ENCODE measurements around the gene NEURL1.
A peak's percentile ranks its signal among the peaks of the same experiment; 100 is the strongest.

NEURL1 gene

DNA sequence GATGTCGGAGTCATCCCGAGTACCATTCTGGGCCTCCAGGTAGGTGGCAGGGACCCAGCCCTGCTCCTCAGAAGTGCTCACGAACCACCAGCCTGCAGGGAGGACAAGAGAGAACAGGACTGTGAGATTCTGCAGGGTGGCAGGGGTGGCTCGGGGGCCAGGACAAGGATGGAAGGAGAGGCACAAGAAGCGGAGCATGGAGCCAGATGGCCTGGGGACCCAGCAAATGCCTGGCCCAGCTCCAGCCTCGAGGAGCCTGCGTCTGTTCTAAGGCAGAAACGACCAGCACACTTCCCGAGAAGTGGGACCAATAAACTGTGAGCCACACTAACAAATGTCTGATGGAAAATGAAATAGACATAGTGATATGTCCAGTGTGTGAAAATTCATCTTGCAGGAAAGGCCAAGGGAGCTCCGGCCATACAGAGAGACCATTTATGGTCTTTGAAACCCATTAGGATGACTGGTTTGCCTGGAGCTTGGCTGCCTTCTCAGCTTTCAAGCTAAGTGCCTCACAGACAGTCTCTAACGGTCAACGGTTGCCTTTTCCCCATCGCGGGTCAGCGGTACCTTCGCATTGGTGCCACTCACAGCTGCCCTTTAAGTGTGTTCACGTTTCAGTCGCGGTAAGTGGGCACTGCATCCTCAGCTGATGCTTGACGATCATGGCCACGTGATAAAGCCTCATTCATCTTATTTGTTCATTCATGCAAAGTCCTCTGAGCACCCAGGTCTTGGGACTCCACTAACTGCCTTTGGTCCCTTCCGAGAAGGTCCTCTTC lies 133.8 kb downstream of the NEURL1 start:
- no CpG with 5 or more reads among the region's 22 CpGs for WGBS (ENCODE audit: extremely low coverage, insufficient coverage, insufficient read length)
- no peak overlapping the region for H3K4ac ChIP-seq (ENCODE audit: low read depth, low read length)
- H2BK12ac ChIP-seq (ENCODE audit: low read length), result no peak overlapping the region
- H3K4me2 ChIP-seq (ENCODE audit: low read length), result no peak overlapping the region
- H3K14ac ChIP-seq (ENCODE audit: low read length), result no peak overlapping the region
- DNase-seq, result no peak
- no peak overlapping the region for H3K23ac ChIP-seq (ENCODE audit: low read length)
- H3K4me1 ChIP-seq (ENCODE audit: control insufficient read depth in 1 of 2, insufficient read depth in 2 of 2, low read length in 2 of 2), result no peaks in the 10 kb centered on the region
- H3K4me3 ChIP-seq (ENCODE audit: low read depth, low read length), result no peak overlapping the region
- H3K79me1 ChIP-seq (ENCODE audit: low read length), result no peaks in the 10 kb centered on the region
- H3K36me3 ChIP-seq (ENCODE audit: control insufficient read depth in 1 of 2, insufficient read depth in 2 of 2, low read length in 2 of 2), result peaks cover 19 to 20% of the 10 kb centered on the region in 2 experiments
- no peak overlapping the region for H3K27ac ChIP-seq (ENCODE audit: low read depth, low read length)
- H2AFZ ChIP-seq (ENCODE audit: insufficient read depth, low read length, poor library complexity), result no peak overlapping the region
- H3K9ac ChIP-seq (ENCODE audit: low read length), result no peak overlapping the region
- no peaks in the 10 kb centered on the region for H3K79me2 ChIP-seq (ENCODE audit: control insufficient read depth, insufficient read depth, low read length, poor library complexity)
- H3K18ac ChIP-seq (ENCODE audit: low read length), result no peak overlapping the region
- no peak overlapping the region for H2BK5ac ChIP-seq (ENCODE audit: low read depth, low read length, poor library complexity)
- no peak overlapping the region for H4K12ac ChIP-seq (ENCODE audit: low read depth, low read length)
- H3K9me3 ChIP-seq (ENCODE audit: insufficient read depth, low read depth, low read length), result no peaks in the 10 kb centered on the region
- no peak overlapping the region for H4K8ac ChIP-seq (ENCODE audit: low read depth, low read length)
- no peak overlapping the region for H4K91ac ChIP-seq (ENCODE audit: low read depth, low read length)
- H3K27me3 ChIP-seq (ENCODE audit: insufficient read depth, low read length), result no peaks in the 10 kb centered on the region
- H2AK5ac ChIP-seq (ENCODE audit: low read length), result no peak overlapping the region
- no peak overlapping the region for H2BK120ac ChIP-seq (ENCODE audit: insufficient read depth, low read length, poor library complexity)

DNA sequence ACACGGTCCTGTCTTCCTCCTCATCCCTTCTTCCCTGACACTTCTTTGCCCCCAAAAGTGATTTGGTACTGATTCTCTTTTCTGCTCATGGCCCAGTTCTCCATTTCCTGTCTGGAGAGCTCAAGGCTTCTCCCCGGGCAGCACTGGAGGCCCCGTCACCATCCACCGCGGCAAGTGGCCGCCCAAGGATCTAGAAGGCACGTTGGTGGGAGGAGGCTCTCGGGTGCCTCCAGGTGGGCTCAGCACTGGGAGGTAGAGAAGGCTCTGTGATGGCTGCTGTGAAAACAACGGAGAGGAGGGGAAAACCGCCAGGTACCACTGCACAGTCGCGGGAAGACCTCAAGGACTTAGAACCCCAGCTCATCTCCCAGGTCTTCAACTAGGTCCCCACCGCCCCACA lies 134.4 kb downstream of the NEURL1 start:
- no peak overlapping the region for H2BK12ac ChIP-seq (ENCODE audit: low read length)
- no peak overlapping the region for H3K18ac ChIP-seq (ENCODE audit: low read length)
- no peak overlapping the region for H3K14ac ChIP-seq (ENCODE audit: low read length)
- no peaks in the 10 kb centered on the region for H3K79me2 ChIP-seq (ENCODE audit: control insufficient read depth, insufficient read depth, low read length, poor library complexity)
- no peaks in the 10 kb centered on the region for H3K27me3 ChIP-seq (ENCODE audit: insufficient read depth, low read length)
- no peak overlapping the region for H3K9ac ChIP-seq (ENCODE audit: low read length)
- H3K4ac ChIP-seq (ENCODE audit: low read depth, low read length), result no peak overlapping the region
- no peak overlapping the region for H2AFZ ChIP-seq (ENCODE audit: insufficient read depth, low read length, poor library complexity)
- H3K79me1 ChIP-seq (ENCODE audit: low read length), result no peaks in the 10 kb centered on the region
- H4K12ac ChIP-seq (ENCODE audit: low read depth, low read length), result no peak overlapping the region
- no peaks in the 10 kb centered on the region for H3K4me1 ChIP-seq (ENCODE audit: control insufficient read depth in 1 of 2, insufficient read depth in 2 of 2, low read length in 2 of 2)
- H3K23ac ChIP-seq (ENCODE audit: low read length), result no peak overlapping the region
- H3K9me3 ChIP-seq (ENCODE audit: insufficient read depth, low read depth, low read length), result no peaks in the 10 kb centered on the region
- H3K27ac ChIP-seq (ENCODE audit: low read depth, low read length), result no peak overlapping the region
- no peak for DNase-seq
- H4K8ac ChIP-seq (ENCODE audit: low read depth, low read length), result no peak overlapping the region
- no peak overlapping the region for H4K91ac ChIP-seq (ENCODE audit: low read depth, low read length)
- WGBS (ENCODE audit: extremely low coverage, insufficient coverage, insufficient read length), result no CpG with 5 or more reads among the region's 13 CpGs
- no peak overlapping the region for H2AK5ac ChIP-seq (ENCODE audit: low read length)
- no peak overlapping the region for H3K4me2 ChIP-seq (ENCODE audit: low read length)
- H3K36me3 ChIP-seq (ENCODE audit: control insufficient read depth in 1 of 2, insufficient read depth in 2 of 2, low read length in 2 of 2), result peaks cover 20% of the 10 kb centered on the region in 2 experiments
- H2BK120ac ChIP-seq (ENCODE audit: insufficient read depth, low read length, poor library complexity), result no peak overlapping the region
- H3K4me3 ChIP-seq (ENCODE audit: low read depth, low read length), result no peak overlapping the region
- no peak overlapping the region for H2BK5ac ChIP-seq (ENCODE audit: low read depth, low read length, poor library complexity)

DNA sequence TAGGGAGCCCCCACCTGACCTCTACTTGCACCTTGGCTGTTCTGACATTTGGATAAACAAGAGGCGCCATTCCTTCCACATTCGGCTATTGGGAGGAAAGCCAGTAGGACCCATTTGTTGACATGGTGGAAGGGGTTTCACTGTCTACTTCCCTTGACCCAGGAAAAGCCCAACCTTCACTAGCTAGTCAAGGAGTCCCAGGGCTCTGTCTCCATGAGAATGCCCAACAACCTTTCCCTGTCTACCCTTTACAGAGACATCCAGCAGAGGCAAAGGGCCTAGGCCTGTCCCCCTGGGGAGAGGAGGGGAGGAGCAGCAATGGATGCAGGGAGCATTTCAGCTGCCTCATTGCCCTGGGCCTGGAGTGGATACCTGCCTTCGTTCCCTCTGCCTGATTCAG lies 136.1 kb downstream of the NEURL1 start:
- no CpG with 5 or more reads among the region's 3 CpGs for WGBS (ENCODE audit: extremely low coverage, insufficient coverage, insufficient read length)
- H3K27me3 ChIP-seq (ENCODE audit: insufficient read depth, low read length), result no peaks in the 10 kb centered on the region
- H3K79me2 ChIP-seq (ENCODE audit: control insufficient read depth, insufficient read depth, low read length, poor library complexity), result no peaks in the 10 kb centered on the region
- no peak overlapping the region for H3K14ac ChIP-seq (ENCODE audit: low read length)
- H2BK120ac ChIP-seq (ENCODE audit: insufficient read depth, low read length, poor library complexity), result no peak overlapping the region
- H3K18ac ChIP-seq (ENCODE audit: low read length), result no peak overlapping the region
- H3K4me3 ChIP-seq (ENCODE audit: low read depth, low read length), result no peak overlapping the region
- H2AFZ ChIP-seq (ENCODE audit: insufficient read depth, low read length, poor library complexity), result peak overlapping the region; percentile 1
- H4K12ac ChIP-seq (ENCODE audit: low read depth, low read length), result no peak overlapping the region
- no peak overlapping the region for H2BK12ac ChIP-seq (ENCODE audit: low read length)
- no peak overlapping the region for H4K91ac ChIP-seq (ENCODE audit: low read depth, low read length)
- H3K9me3 ChIP-seq (ENCODE audit: insufficient read depth, low read depth, low read length), result no peaks in the 10 kb centered on the region
- H3K79me1 ChIP-seq (ENCODE audit: low read length), result no peaks in the 10 kb centered on the region
- DNase-seq, result no peak
- no peak overlapping the region for H3K4ac ChIP-seq (ENCODE audit: low read depth, low read length)
- no peak overlapping the region for H3K9ac ChIP-seq (ENCODE audit: low read length)
- H3K23ac ChIP-seq (ENCODE audit: low read length), result no peak overlapping the region
- no peak overlapping the region for H3K27ac ChIP-seq (ENCODE audit: low read depth, low read length)
- H2AK5ac ChIP-seq (ENCODE audit: low read length), result no peak overlapping the region
- peaks cover 16 to 20% of the 10 kb centered on the region in 2 experiments for H3K36me3 ChIP-seq (ENCODE audit: control insufficient read depth in 1 of 2, insufficient read depth in 2 of 2, low read length in 2 of 2)
- no peak overlapping the region for H2BK5ac ChIP-seq (ENCODE audit: low read depth, low read length, poor library complexity)
- H3K4me2 ChIP-seq (ENCODE audit: low read length), result no peak overlapping the region
- H3K4me1 ChIP-seq (ENCODE audit: control insufficient read depth in 1 of 2, insufficient read depth in 2 of 2, low read length in 2 of 2), result no peaks in the 10 kb centered on the region
- H4K8ac ChIP-seq (ENCODE audit: low read depth, low read length), result no peak overlapping the region

DNA sequence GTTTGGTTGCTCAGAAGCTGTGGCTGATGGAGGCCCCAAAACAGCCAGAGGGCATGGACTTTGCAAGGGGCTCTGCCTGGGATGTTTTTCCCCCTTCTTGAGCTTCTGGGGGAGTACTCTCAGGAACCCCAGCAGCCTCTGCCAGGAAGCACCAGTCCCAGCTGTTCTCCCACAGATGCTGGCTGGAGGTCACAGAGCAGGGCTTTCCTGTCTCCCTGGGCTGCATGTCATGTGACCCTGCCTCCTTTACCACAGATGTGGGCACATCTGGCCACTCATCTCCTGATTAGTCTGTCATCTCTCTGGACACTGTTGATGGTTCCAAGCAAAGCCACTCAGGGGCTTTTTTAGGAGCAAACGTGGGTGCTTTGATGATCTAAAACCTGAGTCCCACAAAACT lies 136.7 kb downstream of the NEURL1 start:
- Histone ChIP-seq H4K12ac (ENCODE audit: low read depth, low read length) (no peak overlapping the region), H4K8ac (ENCODE audit: low read depth, low read length) (no peak overlapping the region), H2BK12ac (ENCODE audit: low read length) (no peak overlapping the region), H3K27ac (ENCODE audit: low read depth, low read length) (no peak overlapping the region), H3K4me1 (ENCODE audit: control insufficient read depth in 1 of 2, insufficient read depth in 2 of 2, low read length in 2 of 2) (no peaks in the 10 kb centered on the region), H3K9me3 (ENCODE audit: insufficient read depth, low read depth, low read length) (no peaks in the 10 kb centered on the region), H2BK5ac (ENCODE audit: low read depth, low read length, poor library complexity) (no peak overlapping the region), H3K4me3 (ENCODE audit: low read depth, low read length) (no peak overlapping the region), H3K18ac (ENCODE audit: low read length) (no peak overlapping the region), H3K4ac (ENCODE audit: low read depth, low read length) (no peak overlapping the region), H4K91ac (ENCODE audit: low read depth, low read length) (no peak overlapping the region), H3K36me3 (ENCODE audit: control insufficient read depth in 1 of 2, insufficient read depth in 2 of 2, low read length in 2 of 2) (peaks cover 16 to 18% of the 10 kb centered on the region in 2 experiments), H3K9ac (ENCODE audit: low read length) (no peak overlapping the region), H3K79me1 (ENCODE audit: low read length) (no peaks in the 10 kb centered on the region), H2AK5ac (ENCODE audit: low read length) (no peak overlapping the region), H3K79me2 (ENCODE audit: control insufficient read depth, insufficient read depth, low read length, poor library complexity) (no peaks in the 10 kb centered on the region), H3K23ac (ENCODE audit: low read length) (no peak overlapping the region), H3K14ac (ENCODE audit: low read length) (no peak overlapping the region), H3K27me3 (ENCODE audit: insufficient read depth, low read length) (no peaks in the 10 kb centered on the region), H2BK120ac (ENCODE audit: insufficient read depth, low read length, poor library complexity) (no peak overlapping the region), H2AFZ (ENCODE audit: insufficient read depth, low read length, poor library complexity) (no peak overlapping the region), H3K4me2 (ENCODE audit: low read length) (no peak overlapping the region)
- WGBS (ENCODE audit: extremely low coverage, insufficient coverage, insufficient read length), result no CpG with 5 or more reads among the region's 1 CpG
- DNase-seq, result no peak

Data from trophoblast cell (in vitro differentiated cells and primary cell).